ENCODE results near the gene LPIN2. TPM values are rescaled to one million over a fixed set of nuclear protein-coding genes. Genes with fewer than 3 reads are reported as not detected.
A peak's percentile ranks its signal among the peaks of the same experiment; 100 is the strongest.

The LPIN2 gene
- total and polyA plus RNA-seq, 2 of the 13 experiments (the other 11 are each of a cell fraction or from before 2014, with no cell fraction given): 46.0 to 119 TPM

GRCh38 chr18:3060667-3061580 lies 48.0 kb upstream of the LPIN2 start (continued):
- TF ChIP-seq, protein P1, sequence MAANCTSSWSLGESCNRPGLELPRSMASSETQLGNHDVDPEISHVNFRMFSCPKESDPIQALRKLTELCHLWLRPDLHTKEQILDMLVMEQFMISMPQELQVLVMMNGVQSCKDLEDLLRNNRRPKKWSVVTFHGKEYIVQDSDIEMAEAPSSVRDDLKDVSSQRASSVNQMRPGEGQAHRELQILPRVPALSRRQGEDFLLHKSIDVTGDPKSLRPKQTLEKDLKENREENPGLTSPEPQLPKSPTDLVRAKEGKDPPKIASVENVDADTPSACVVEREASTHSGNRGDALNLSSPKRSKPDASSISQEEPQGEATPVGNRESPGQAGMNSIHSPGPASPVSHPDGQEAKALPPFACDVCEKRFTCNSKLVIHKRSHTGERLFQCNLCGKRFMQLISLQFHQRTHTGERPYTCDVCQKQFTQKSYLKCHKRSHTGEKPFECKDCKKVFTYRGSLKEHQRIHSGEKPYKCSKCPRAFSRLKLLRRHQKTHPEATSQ (CRISPR knock-in tag; IDR thresholded peaks at IDR 0.05; ENCODE audit: borderline replicate concordance): peak; percentile 82; the same call in 1 of the 2 replicates
- TF ChIP-seq MED13 (CRISPR knock-in tag; IDR thresholded peaks at IDR 0.05) (peak; percentile 95; the same call in 1 of the 2 replicates), UBTF (CRISPR knock-in tag; IDR thresholded peaks at IDR 0.05) (peak; percentile 62), MXI1 (IDR thresholded peaks at IDR 0.05; ENCODE audit: borderline replicate concordance, low read depth, low read length) (peak; percentile 29; the same call in 1 of the 3 replicates), ZNF850 (CRISPR knock-in tag; conservative IDR thresholded peaks at IDR 0.05) (no peak), NR2F1 (CRISPR knock-in tag; IDR thresholded peaks at IDR 0.05) (peak; percentile 64 to 71), CREB1 (IDR thresholded peaks at IDR 0.05) (no peak), CREB1 (CRISPR knock-in tag; IDR thresholded peaks at IDR 0.05) (peak; percentile 75), KAT2B (IDR thresholded peaks at IDR 0.05; ENCODE audit: borderline replicate concordance, low read depth, low read length) (no peak), PAF1 (CRISPR knock-in tag; IDR thresholded peaks at IDR 0.05) (no peak), JDP2 (CRISPR knock-in tag; IDR thresholded peaks at IDR 0.05; ENCODE audit: borderline replicate concordance) (no peak), ZNF513 (CRISPR knock-in tag; conservative IDR thresholded peaks at IDR 0.05) (no peak), ZNF563 (CRISPR knock-in tag; IDR thresholded peaks at IDR 0.05) (0 out of 2 replicates have a peak, but pooled peaks have one; percentile 18), SOX6 (IDR thresholded peaks at IDR 0.05) (no peak), SOX6 (CRISPR knock-in tag; IDR thresholded peaks at IDR 0.05) (peak; percentile 87), TOE1 (CRISPR knock-in tag; IDR thresholded peaks at IDR 0.05) (no peak), ZNF230 (CRISPR knock-in tag; IDR thresholded peaks at IDR 0.05) (0 out of 2 replicates have a peak, but pooled peaks have one; percentile 62), ZMAT3 (CRISPR knock-in tag; conservative IDR thresholded peaks at IDR 0.05) (peak; percentile 55; the same call in 1 of the 2 replicates), SYNCRIP (IDR thresholded peaks at IDR 0.05; ENCODE audit: insufficient read depth, low read depth, low read length) (no peak), ADNP (CRISPR knock-in tag; IDR thresholded peaks at IDR 0.05) (no peak), HOXA3 (CRISPR knock-in tag; IDR thresholded peaks at IDR 0.05) (peak; percentile 49; the same call in 1 of the 2 replicates)
- TF ChIP-seq, protein P2, sequence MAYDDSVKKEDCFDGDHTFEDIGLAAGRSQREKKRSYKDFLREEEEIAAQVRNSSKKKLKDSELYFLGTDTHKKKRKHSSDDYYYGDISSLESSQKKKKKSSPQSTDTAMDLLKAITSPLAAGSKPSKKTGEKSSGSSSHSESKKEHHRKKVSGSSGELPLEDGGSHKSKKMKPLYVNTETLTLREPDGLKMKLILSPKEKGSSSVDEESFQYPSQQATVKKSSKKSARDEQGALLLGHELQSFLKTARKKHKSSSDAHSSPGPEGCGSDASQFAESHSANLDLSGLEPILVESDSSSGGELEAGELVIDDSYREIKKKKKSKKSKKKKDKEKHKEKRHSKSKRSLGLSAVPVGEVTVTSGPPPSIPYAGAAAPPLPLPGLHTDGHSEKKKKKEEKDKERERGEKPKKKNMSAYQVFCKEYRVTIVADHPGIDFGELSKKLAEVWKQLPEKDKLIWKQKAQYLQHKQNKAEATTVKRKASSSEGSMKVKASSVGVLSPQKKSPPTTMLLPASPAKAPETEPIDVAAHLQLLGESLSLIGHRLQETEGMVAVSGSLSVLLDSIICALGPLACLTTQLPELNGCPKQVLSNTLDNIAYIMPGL (CRISPR knock-in tag; IDR thresholded peaks at IDR 0.05; ENCODE audit: borderline replicate concordance in 1 of 2, low read depth in 1 of 2): peak in 1 of 2 experiments; percentile 28; a peak in 2 of 4 replicates

All from HepG2 (cell line).